Non-pigmented ciliary epithelial cell (primary cell): ENCODE results near the gene CLEC18A.
"Not testable (repeated sequence)": the region's sequence is repeated elsewhere in the genome, so short reads cannot be mapped to it uniquely, and the experiment has no call there.

Experiments used
- DNase-seq: peaks from one replicate; pipeline ENCODE4 v3.0.0-alpha.2; 2010; ENCODE audit warnings: low read depth

The CLEC18A gene

DNA sequence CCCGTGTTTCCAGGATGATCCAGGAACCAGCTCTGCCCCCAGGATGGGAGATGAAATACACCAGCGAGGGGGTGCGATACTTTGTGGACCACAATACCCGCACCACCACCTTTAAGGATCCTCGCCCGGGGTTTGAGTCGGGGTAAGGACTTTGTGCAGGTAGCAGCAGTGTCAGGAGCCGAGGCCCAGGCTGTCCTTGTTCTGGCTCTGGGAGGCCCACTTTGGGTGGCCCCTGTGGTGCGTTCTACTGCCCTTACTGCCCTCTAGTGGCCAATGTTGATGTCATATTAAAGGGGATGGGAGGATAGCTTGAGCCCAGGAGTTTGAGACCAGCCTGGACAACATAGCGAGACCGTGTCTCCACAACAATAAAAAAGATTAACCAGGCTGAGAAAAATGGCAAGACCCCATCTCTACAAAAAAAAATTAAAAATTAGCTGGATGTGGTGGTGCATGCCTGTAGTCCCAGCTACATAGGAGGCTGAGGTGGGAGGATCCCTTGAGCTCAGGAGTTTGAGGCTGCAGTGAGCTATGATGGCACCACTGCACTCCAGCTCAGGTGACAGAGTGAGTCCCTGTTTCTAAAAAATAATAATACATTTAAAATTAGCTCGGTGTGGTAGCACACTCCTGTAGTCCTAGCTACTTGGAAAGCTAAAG is 20.9 kb upstream of the CLEC18A start:
- no peak for DNase-seq

DNA sequence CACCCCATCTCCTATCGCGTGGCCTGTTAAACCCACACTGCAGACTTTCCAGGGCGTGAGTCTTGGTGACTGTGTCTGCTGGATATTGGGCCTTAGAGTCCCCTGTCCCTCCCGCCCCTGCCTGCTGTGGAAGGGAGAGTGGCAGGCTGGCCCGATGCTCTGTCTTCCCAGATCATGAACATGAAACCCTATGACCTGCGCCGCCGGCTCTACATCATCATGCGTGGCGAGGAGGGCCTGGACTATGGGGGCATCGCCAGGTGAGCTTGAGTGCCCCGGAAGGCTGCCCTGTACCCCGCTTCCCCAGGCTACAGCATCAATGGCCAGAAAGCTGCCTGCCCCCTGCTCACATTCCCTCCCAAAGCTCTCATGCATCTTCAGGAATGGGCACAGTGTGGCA is 19.5 kb upstream of the CLEC18A start:
- no peak for DNase-seq

DNA sequence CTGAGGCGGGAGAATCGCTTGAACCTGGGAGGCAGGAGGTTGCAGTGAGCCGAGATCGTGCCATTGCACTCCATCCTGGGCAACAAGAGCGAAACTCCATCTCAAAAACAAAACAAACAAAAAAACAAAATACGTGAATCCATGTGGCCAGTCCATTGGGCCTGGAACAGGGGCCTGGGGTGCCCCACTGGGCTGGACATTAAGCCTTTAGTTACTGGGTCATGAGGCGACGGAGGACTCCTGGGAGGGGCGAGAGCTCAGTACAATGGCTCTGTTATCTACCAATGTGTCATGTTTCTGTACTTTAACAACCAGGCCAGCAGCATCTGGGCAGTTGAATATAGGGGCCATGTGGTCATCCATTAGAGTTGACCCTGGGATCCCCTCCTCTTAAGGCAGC is 18.9 kb upstream of the CLEC18A start:
- no peak for DNase-seq

DNA sequence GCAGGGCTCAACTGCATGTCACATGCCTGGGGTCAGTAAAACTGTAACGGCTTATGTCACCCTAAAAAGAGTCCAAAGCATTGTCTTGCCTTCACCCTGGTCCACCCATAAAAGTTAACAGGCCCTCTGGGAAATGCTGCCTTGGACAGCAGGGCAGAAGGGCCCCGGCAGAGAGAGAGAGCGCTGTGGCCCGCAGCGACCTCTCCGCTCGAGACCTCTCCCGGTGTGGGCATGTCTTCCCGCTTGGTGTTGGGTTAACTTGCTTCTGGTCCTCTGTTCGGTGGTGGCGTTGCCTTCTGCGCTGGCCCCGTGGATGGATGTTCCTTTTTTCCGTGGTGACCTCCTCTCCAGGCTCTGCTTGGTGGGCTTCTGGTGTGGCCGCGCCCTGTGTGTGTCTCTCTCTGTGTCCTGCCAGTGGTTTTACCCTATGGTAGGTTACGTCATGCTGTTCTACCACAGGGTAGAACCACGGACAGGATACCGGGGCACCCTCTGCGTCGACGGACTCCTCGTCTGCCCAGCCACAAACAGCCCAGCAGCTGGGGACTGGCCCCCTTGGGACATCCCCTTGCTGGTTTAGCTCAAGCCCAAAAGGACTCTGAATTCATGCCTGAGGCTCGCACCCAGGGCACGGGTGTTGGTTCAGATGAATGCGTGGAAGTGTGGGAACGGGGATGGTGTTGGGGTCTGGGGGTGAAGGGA is 18.3 kb upstream of the CLEC18A start:
- DNase-seq, result no peak

DNA sequence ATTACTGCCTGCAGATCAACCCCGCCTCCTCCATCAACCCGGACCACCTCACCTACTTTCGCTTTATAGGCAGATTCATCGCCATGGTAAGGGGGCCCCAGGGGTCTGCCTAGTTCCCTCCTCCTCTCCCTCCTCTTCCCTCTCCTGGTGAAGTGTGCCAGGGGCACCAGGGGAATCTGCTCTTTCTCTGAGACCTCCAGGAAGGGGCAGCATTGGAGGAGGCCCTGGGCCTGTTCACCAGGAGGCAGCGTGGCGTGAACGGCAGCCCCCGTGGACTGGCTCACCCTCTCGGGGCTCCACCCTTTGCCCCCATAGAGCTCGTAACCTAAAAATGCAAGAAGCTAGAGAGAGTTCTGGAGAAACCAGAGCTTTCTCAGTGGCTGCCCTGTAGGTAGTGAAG is 17.1 kb upstream of the CLEC18A start:
- no peak for DNase-seq

DNA sequence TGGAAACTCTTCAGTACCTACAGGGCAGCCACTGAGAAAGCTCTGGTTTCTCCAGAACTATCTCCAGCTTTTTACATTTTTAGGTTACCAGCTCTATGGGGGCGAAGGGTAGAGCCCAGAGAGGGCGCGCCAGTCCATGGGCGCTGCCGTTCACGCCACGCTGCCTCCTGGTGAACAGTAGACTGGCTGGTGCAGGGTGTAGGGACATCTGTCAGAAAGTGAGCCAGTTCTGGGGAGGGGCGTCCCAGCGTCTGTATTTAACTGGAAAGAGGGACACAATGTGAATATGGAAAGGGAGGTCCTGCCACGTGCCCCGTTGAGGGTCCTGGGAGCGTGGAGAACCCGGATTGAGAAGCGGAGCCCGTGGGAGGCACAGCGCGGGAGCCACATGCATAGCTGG is 16.4 kb upstream of the CLEC18A start:
- no peak for DNase-seq

DNA sequence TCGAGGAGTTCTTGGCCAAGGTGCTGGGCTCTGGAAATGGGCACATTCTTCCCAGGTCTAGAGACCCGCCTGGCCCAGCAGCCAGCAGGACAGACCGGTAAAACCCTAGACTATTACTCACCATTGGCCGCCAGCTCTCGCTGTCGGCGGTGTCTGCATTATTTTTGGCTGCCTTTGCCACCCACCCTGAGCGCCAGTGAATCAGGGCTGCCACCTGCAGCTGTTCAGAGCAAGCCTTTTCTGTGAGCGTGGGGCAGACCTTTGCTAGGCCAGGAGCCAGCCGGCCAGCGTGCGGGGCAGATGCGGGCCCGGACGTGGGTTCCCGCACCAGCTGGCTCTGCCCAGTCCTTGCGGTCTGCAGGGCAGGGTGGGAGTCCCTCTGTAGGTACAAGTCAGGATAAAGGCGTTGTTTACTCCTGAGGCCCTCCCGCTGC is 15.8 kb upstream of the CLEC18A start:
- DNase-seq, result no peak

DNA sequence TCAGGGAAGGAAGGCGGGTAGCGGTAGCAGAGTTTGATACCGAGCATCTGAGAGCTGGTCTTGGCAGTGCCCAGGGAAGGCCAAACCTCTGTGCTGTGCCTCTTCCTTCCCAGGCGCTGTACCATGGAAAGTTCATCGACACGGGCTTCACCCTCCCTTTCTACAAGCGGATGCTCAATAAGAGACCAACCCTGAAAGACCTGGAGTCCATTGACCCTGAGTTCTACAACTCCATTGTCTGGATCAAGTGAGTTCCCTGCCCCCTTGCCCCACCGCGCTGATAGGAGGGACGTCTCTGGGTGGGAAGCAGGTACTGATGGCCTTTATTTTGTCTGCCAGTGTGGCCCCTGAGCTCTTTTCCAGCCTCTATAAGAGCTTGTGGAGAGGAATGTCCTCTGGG is 15.4 kb upstream of the CLEC18A start:
- no peak for DNase-seq

DNA sequence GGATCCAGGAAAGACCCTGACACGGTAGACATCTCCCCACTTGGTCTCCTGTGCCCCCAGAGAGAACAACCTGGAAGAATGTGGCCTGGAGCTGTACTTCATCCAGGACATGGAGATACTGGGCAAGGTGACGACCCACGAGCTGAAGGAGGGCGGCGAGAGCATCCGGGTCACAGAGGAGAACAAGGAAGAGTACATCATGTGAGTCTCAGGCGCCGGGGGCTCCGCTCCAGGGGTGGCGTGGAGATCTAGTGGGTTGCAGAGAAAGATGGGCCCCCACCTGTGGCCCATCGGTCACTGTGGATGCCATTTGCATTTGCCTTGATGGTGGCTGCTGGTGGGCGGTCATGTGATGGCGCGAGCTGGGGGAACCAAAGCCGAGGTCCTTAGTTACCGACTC is 14.9 kb upstream of the CLEC18A start:
- no peak for DNase-seq

DNA sequence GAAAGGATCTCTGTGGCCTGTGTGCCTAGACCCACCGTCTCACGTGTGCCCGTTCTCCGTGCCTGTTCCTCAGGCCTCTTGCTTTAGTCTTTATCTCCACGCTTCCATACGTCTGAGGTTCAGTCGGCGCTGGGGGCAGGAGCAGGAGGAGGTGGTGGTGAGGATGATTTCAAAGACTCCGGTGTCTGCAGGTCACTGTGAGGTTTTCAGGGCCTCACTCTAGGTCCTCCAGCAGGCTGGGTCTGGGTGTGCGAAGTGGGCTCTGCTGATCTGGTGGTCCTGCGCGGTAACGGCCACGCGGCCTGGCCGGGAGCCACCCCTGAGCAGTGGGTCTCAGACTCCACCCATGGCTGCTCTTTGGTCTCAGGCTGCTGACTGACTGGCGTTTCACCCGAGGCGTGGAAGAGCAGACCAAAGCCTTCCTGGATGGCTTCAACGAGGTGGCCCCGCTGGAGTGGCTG is 14.4 kb upstream of the CLEC18A start:
- no peak for DNase-seq

DNA sequence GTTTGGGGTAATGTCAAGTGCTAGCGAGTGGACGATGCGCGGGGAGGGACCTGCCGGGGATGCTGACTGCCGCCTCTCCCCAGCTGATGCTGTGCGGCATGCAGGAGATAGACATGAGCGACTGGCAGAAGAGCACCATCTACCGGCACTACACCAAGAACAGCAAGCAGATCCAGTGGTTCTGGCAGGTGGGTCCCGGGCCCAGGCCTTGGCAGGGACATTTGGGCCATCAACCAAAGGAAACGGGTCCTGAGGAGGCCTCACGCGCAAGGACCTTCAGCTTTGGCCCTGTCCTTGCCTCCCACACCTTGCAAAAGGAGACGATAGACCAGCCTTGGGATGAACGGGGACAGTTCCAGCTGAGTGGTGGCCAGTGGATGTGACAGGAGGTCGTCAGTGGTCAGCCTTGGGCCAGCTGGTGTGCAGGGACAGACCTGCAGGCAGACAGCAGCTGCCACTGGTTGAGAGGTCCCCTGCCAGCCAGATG is 13.6 kb upstream of the CLEC18A start:
- no peak for DNase-seq

DNA sequence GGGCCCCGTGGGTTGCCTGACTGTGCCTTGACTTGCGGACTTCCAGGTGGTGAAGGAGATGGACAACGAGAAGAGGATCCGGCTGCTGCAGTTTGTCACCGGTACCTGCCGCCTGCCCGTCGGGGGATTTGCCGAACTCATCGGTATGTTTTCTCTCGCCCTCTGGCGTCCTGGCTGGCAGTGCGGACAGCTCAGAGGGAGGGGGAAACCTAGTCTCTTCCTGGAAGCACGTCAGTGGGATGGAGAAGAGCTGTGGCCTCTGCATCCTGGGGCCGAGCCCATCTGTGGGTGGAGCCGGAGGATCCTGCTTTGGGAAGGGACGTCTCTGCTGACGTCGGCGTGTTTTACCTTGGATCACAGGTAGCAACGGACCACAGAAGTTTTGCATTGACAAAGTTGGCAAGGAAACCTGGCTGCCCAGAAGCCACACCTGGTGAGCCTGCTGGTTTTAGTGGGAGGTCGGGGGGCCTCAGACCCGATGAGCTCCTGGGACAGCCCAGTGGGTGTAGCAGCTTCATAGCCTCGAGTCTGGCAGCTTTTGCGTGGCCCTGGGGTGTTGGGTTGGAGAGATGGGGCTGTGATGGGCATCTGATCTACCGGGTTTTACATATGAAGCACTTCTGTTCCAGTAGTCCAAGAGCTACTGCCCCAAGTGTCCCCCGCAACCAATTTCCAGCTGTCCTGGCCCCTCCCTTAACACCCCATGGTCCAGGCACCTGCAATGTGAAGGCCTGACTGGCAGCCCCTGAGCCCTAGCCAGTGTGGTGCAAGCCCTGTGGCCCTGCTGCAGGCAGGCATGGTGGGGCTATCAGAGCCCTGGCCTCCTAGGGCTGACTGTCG is 11.9 kb upstream of the CLEC18A start:
- no peak for DNase-seq

DNA sequence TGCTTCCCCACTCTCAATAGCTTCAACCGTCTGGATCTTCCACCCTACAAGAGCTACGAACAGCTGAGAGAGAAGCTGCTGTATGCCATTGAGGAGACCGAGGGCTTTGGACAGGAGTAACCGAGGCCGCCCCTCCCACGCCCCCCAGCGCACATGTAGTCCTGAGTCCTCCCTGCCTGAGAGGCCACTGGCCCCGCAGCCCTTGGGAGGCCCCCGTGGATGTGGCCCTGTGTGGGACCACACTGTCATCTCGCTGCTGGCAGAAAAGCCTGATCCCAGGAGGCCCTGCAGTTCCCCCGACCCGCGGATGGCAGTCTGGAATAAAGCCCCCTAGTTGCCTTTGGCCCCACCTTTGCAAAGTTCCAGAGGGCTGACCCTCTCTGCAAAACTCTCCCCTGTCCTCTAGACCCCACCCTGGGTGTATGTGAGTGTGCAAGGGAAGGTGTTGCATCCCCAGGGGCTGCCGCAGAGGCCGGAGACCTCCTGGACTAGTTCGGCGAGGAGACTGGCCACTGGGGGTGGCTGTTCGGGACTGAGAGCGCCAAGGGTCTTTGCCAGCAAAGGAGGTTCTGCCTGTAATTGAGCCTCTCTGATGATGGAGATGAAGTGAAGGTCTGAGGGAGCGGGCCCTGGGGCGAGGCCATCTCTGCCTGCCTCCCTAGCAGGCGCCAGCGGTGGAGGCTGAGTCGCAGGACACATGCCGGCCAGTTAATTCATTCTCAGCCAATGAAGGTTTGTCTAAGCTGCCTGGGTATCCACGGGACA is 11.1 kb upstream of the CLEC18A start:
- DNase-seq, result no peak

DNA sequence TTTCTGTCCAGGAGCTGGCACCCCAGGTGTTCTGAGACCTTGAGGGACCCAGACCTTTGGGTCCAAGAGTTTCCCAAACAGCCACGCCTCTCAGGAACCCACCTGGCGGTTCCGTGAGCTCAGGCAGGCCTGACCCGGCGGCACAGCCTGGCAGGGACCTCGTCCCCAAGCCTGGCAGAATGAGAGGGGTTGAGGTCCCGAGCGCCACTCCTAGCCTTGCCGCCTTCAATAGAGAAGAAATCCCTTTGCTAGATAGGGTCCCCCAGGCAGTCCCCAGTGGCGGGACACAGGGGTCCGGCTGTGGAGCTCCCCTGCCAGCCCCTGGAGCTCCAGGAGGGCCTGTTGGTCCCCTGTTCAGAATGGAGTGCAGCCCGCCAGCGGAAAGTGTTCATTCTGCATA is 10.5 kb upstream of the CLEC18A start:
- no peak for DNase-seq

DNA sequence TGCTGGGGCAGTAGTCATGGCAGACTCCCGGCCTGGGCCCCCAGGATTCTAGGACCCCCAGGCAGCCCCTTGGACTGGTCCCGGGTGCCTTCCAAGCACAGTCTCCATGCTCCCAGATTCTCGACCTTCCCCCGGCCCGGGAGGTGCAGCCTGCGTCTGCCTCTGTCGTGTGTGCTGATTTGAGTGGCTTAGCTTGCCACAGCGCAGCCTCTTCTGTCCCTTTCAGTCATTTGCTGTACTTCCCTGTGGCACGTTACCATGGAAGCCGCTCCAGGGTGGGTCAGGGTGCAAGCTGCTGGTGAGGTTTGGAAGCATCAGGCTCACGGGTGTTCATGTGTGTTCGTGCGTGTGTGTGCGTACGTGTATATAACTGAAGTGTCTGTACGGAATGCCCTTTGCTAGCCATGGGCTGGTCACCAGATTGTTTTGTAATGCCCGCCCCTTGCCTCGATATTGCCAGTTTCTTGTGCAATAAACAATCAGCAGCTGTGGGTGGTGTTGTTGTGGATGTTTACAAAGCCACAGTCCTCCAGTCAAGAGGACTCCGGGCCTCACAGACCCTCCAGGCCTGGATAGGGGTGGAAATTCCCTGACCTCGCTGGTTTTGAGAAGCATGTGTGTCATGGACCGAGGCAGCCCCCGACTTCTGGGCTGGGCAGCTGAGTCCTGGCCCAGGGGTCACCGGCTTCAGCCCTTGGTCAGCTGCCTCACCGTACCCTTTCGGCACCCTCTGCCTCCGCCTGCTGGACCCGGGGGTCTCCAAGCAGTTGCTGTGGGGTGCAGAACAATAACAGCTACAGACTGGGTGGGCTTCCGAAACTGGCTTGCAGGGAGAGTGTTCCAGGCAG is 9.7 kb upstream of the CLEC18A start:
- DNase-seq, result no peak

DNA sequence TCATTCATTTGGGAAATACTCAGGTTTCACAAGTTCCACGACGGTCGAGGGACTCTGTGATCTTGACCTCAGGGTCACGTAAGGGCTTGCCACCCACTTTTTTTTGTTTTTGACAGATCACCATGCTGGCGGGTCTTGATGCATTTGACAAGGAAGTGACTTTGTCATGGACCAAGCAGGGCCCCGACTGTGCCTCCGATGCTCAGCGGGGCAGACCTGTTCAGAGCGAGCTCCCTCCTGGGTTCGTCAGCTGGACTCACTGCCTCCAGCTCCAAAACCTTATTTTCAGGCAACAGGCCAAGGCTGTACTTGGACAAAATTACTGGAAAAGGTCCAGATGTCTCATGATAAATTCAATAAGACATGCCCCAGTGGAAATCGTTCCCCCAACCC is 9.0 kb upstream of the CLEC18A start:
- no peak for DNase-seq

DNA sequence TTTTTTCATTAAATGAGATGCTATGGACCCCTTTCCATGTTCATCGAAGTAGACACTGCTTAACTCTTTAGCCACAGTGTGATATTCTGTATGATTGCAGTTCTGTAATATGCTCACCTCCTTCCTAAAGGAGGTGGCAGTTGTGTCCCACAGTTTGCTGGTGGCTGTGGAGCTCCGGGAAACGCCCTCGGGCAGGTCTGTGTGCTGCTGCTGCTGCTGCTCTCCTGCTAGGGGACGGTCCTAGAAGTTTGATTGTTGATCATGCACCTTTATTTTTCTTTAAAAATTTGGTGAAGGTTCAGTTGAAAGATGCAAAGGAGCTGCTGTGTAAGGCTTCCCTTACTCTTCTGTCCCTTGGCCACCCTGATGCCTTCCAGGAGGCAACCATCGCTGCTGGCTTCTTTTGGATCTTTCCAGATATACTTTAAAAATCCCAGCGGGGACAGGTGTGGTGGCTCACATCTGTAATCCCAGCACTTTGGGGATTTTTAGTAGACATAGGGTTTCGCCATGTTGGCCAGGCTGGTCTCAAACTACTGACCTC is 8.4 kb upstream of the CLEC18A start:
- DNase-seq, result no peak

DNA sequence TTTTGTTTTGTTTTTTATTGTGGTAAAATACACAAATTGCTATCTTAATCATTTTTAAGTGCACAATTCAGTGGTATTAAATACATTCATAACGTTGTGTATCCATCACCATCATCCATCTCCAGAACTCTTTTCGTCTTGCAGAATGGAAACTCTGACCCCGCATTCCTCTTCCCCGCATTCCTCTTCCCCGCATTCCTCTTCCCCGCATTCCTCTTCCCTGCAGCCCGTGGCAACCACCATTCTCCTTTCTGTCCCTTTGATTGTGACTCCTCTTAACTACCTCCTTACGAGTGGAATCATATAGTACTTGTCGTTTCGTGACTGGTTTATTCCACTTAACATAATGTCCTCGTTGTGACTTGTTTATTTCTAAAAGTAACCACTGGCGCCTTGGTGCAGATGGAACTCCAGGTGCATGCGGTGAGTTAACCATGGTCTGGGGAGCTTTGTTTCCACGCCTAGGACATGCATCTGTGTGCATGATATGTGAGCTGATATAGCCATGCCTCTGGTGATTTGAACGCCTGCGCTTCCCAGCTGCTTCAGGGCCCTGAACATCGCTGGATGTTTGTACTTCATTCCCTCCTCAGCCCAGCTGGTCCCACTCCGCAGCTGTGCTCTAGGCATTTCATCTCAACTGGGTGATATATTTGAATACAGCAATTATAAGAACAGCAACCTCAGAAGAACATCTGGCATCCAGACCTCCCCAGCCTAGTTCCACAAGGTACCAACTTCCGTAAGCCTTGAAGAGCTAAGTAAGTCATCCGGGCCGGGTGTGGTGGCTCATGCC is 7.7 kb upstream of the CLEC18A start:
- not testable (repeated sequence) for DNase-seq

DNA sequence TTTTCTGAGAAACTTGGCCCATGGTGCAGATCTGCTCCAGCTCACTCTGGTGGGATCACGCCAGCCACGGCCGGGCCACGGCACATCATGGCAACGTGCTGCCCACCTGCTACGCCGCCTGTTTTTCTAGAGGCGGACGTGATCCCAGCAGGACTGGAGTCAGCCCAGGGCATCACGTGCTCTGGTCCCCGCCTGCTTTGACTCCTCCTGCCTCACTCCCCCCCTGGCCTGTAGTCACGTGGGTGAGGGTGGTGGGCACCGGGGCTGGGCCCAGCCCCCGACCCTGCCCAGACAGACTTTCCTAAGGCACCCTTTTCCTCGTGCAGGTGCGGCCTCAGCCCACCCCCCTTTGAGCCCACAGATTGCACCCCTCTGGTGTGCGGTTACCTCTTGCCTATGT is 723 bp upstream of the CLEC18A start:
- not testable (repeated sequence) for DNase-seq

DNA sequence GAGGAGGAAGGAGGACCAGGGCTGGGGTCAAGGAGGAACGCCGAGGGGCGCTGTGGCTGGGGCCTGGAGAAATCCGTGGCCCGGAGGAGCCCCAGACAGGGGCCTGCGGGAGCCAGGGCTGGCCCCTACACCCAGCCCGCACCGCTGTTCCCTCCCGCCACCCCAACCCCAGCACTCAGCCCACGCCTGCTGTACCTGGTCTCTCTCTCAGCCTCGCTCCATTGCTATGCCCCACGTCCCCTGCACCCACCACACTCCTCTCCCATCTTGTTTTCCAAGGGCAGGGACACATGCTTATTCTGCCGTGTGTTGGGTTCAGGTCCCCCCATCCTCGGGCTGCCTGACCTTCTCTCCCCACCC is 518 bp downstream of the CLEC18A start:
- not testable (repeated sequence) for DNase-seq
